Lung microvascular endothelial cell (primary cell): ENCODE data around the gene NALF2. TPM values are rescaled to one million over a fixed set of nuclear protein-coding genes. Genes with fewer than 3 reads are reported as not detected.

ENCODE experiments used
- DNase-seq, 2 donors: peaks; one replicate each; pipeline versions ENCODE4 v3.0.0 to v3.0.0-alpha.2; 2010; ENCODE audit warnings: low read depth in 2 of 2
- total RNA-seq: library from RNA; depleted of rRNA; stranded (reverse); fragments of >200 nt; gene quantifications from 2 replicates; pipeline ENCODE4 v1.2.1, GENCODE V29; 2014

NALF2 gene
- total RNA-seq, 1 donor from 2014 or later: 0.20 TPM

DNA sequence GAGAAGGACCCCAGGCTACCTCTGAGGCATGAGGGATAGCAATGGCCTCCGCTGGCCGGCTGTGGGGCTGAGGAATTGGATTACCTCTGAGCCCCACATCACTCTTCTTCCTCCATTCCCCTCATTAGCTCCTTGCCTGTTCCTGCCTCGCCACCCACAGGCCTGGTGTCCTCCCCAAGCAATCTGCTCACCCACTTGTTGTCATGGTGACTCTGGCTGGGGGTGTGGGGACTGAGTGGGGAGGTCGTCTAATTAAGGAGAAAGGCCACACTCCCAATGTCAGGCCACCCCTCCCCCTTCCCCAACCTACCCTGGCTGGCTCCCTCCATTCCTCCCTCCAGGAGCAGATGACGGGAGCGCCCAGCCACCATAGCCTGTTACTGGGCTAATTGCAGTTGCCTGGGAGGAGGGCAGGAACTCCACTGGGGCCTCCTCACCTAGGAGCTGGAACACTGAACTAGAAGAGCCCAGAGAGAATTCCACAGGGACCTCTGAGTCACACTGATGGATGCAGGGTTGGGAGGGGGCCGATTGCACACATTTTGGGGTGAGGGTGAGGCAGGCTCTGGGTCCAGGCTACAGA, 20.7 kb downstream of the NALF2 start:
- no peak for DNase-seq

DNA sequence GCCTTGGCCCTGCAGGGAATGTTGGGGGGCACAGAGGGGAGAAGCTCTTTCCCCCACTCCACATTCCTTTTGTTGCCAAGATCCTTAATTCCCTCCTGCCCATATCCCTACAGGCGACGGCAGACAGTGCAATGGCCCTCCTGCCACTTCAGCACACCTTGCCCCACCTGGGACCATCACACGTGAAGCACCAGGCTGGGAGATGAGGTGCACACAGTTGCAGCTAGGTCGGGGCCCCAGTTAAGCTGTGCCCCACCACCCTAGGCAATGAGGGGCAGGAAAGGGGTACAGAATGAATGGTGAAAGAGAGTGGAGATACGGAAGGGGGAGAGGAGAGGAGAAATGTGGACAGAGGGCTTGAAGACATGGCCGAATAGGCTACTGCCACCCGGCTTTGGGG, 26.2 kb downstream of the NALF2 start:
- DNase-seq: no peak

DNA sequence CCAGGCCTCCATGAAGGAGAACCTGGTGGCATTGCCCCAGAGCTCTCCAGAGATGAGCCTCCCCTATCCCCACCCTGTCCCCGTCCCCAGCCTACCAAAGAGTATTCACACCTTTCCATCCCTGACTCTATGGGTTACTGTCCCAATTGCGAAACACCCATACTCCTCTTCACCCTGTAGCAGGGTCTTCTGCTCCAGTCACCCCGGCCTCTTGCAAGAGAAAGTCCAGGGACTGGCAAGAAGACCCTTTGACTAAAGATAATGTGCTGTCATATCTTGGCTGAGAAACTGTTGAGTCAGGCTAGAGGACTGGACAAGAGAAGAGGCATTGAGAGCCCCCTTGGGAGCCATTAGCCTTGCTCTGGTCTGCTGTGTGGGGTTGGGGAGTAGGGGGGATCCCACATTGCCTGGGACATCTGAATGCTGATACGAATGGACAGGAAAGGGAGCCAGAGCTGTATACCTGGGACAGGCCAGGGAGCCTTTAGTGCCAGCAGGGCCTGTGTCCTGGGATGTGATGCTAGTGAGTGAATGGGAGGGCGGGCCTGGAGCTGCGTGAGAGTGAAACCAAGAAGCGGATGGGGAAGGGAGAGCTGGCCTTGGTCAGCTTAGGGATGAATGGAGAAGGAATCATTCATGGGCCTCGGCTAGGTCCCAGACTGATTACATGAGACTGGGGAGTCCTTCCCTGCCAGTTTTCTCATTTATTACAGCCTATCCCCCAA, 27.1 kb downstream of the NALF2 start:
- DNase-seq: no peak

DNA sequence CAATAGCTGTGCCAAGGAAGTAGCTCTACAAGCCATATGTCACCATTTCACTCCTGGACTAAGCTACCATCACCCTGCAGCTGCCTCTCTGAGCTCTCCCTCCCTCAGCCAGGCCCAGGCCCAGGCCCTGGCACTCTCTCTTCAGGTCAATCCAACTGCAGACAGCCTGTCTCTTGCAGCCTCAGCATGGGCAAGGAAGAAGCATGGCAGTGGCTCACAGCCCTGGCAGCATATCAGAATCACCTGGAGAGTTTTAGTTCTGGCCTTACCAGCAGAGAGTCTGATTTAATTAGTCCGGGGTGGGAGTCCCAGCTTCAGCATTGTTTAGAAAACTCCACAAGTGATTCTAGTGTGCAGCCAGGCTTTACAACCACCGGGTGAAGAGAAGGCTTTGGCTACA, 31.5 kb downstream of the NALF2 start:
- DNase-seq: no peak

DNA sequence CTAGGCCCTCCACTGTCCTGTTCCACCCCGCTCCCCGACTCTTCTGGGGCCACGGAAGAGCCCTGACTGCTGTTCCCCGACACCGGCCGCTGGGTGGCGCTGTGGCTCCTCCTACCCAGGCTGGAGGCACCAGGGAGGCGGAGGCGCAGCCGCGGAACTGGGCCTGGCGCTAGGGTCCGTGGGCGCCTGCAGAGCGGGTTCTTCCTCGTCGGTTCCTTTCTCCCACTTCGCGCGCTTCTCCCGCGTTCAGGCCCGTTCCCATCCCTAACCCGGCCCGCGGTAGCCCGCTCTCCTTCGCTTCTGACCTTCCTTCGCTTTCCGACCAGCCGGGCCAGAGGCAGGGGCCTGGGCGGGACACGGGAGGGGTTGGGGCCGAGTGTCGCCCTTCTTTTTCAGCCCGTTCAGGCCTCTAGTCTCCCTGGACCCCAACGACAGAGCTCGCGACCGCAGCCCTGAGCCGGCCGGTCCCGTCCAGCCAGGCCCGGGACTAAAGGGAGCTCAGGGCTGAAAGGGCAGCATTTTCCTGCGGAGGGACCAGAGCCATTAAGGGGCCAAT, 34.3 kb downstream of the NALF2 start:
- DNase-seq: peak; percentile 53 to 74

DNA sequence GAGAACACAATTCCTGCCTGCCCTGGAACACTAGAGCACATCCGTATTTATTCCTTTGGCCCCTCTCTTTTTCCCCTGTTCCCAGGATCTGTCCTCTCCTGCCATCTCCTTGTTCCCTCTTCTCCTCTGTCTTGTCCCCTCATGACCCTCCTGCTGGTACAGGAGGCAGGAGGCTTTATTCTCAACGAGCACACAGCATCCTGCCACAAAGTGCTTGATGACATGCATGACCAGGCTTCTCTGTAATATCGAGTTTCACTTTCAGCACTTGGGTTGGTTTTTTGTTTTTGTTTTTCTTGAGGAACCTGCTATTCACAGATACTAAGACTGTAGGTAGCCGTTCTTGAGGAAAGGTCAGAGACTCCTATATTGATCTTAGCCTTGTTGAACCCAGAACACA, 35.3 kb downstream of the NALF2 start:
- DNase-seq: no peak

DNA sequence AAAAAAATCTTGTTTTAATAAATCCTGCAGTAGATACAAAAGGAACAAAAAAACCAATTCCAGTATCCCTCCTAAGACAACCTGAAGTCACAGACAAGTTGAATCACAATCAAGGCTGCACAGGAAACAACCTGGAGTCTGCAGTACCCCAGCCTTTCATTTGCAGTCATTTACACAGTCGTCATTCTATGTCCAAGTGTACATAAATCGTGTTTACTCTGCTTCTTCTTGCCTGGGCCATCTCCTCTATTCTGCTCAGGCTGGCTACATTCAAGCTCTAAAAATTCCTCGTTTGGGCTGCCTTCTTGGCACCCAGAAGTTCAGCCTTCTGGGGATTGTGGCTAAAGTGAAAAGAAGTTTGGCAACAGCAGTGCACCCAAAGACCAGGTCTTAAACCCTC, 37.8 kb downstream of the NALF2 start:
- no peak for DNase-seq

DNA sequence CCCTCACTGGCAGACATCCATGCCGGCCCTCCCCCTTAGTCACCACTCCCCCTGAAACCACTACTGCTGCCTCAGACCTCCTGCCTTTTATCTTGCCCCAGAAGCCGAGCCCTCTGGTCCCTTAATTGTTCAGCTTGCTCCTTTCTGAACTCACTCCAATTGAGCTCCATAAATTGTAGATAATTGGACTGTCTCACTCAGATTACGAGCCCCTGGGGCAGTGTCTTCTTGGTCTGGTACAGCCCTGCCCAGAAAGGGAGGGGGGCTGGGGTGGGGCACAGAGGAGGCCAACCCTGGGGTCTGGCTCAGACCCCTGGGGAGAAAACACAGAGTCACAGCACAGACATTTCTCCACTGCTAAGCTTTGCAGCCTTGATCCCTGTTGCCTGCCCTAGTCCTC, 39.4 kb downstream of the NALF2 start:
- DNase-seq: no peak

DNA sequence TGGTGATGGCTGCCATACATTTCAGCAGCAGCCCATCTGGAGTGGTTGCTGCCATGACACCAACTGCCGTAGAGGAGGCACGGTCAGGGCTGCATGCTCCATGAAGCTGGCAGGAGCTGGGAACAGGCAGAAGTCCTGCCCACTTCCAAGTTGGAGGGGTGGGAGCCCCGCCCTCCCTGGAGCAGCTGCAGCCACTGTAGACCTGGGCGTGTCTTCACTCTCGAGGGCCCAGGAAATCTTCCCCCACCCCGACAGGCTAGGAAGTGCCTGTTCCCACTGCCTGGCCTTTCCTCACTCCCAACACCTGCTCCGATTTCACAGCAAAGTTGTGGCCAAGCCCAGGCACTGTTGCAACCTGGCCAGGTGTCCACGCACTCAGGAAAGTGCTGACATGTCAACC, 42.3 kb downstream of the NALF2 start:
- DNase-seq: no peak

DNA sequence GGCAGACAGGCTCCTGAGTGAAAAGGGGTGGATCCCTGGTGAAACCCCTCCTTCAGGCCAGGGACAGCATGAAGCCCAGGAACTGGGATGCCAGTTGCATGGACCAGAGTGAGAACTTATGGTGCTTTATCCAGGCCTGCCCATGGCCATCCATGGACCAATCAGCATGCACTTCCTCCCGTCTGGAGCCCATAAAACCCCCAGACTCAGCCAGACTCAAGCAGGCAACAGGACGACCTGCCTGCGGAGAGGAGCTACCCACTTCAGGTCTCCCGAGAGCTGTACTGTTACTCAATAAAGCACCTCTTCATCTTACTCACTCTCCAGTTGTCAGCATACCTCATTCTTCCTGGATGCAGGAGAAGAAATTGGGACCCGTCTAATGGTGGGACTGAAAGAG, 42.9 kb downstream of the NALF2 start:
- DNase-seq: no peak

DNA sequence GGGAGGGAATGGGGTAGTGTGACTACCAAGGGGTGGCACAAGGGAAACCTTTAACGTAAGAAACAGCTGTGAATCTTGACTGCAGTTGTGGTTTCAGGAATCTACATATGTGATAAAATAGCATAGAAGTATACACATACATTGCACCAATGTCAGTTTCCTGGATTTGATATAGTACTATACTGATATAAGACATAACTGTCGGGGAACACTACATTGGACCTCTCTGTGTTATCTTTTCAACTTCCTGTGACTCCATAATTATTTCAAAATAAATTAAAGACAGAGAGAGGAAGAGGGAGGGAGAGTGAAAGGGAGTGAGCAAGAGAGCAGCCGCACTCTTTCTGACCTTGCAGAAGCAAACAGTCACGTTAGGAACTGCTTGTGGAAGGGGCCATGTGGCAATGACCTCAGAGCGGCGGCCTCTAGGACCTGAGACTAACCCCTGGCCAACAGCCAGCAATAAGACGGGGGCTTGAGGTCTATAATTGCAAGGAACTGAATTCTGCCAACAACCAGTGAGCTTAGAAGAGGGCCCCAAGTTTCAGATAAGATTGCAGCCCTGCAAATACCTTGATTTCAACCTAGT, 47.4 kb downstream of the NALF2 start:
- no peak for DNase-seq

DNA sequence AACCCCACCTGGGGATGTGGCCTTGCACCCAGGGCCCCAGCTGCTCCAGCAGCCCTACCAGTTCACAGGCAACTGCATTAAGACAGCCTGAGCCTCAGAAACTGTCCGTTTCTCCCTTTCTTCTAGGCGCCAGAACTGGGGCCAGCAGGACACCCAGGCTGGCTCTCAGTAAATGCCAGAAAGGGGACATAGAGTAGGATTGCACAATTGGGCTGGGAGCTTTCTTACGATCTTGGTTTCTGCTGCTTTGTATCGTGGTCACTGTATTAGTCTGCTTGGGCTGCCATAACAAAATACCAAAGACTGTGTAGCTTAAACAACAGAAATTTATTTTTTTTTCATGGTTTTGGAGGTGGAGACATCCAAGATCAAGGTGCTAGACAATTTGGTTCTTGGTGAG, 48.4 kb downstream of the NALF2 start:
- no peak for DNase-seq

Other genes with a start within 250 kb of the NALF2 start
- gene EDA, start 111.8 kb downstream of the NALF2 start, total RNA-seq: 0.20 and 0.65 TPM in 2 replicates